Measurements from ENCODE around the gene ZNF804B.

DNA sequence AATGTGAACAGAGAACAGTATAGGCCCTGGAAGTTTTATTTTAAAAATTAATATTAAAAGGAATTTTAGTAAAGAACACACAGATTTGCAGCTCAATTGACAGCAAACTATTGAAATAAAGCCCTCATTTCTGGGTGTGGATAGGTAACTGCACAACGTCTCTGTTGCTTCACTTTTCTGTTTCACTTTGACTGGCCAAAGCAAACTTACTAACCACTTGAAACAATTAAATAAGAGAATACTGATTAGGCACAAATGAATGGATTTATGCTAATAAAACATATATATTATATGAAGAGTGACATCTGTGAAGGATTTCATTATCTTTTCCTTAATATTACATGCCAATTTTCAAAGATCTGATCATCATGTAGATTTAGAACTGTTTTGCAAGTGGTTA, 11.9 kb downstream of the ZNF804B start:
- TF ChIP-seq, protein P1, sequence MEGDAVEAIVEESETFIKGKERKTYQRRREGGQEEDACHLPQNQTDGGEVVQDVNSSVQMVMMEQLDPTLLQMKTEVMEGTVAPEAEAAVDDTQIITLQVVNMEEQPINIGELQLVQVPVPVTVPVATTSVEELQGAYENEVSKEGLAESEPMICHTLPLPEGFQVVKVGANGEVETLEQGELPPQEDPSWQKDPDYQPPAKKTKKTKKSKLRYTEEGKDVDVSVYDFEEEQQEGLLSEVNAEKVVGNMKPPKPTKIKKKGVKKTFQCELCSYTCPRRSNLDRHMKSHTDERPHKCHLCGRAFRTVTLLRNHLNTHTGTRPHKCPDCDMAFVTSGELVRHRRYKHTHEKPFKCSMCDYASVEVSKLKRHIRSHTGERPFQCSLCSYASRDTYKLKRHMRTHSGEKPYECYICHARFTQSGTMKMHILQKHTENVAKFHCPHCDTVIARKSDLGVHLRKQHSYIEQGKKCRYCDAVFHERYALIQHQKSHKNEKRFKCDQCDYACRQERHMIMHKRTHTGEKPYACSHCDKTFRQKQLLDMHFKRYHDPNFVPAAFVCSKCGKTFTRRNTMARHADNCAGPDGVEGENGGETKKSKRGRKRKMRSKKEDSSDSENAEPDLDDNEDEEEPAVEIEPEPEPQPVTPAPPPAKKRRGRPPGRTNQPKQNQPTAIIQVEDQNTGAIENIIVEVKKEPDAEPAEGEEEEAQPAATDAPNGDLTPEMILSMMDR (conservative IDR thresholded peaks at IDR 0.05; ENCODE audit: low read length), result no peak
- no peak for TF ChIP-seq EZH2phosphoT487 (IDR thresholded peaks at IDR 0.05; ENCODE audit: borderline replicate concordance, low read depth, low read length)

All from OCI-LY7 (cell line).